ENCODE measurements around the gene BYSL. TPM values are rescaled to one million over a fixed set of nuclear protein-coding genes. Genes with fewer than 3 reads are reported as not detected.

The BYSL gene
- total RNA-seq, 4 donors from 2014 or later, result 4.1 to 12.2 (median 7.7) TPM

GRCh38 chr6:41960028-41960427 lies 38.7 kb downstream of the BYSL start:
- TF ChIP-seq POLR2A (IDR thresholded peaks at IDR 0.05), result no peak
- no peak for TF ChIP-seq CTCF (IDR thresholded peaks at IDR 0.05)
- no peak for DNase-seq (ENCODE audit: low spot score in 2 of 2)
- no peak overlapping the region for H3K4me3 ChIP-seq (ENCODE audit: low read depth, poor library complexity, severe bottlenecking)
- WGBS, 2 donors, result 89 to 91% methylated on average over 4 of the region's 4 CpGs
- intact Hi-C loops (cut with DNase I; ENCODE audit: low total_unique reads), result no loop called here

GRCh38 chr6:41963371-41963770 lies 42.1 kb downstream of the BYSL start:
- H3K4me3 ChIP-seq (ENCODE audit: low read depth, poor library complexity, severe bottlenecking), result no peak overlapping the region
- no peak for TF ChIP-seq POLR2A (IDR thresholded peaks at IDR 0.05)
- no peak for TF ChIP-seq CTCF (IDR thresholded peaks at IDR 0.05)
- intact Hi-C loops (cut with DNase I; ENCODE audit: low total_unique reads), result no loop called here
- peak in 1 of 2 donors; percentile 8 for DNase-seq (ENCODE audit: low spot score in 2 of 2)
- WGBS, 2 donors, result 63 to 71% methylated on average over 1 of the region's 1 CpG

GRCh38 chr6:41964201-41964887 lies 43.0 kb downstream of the BYSL start:
- TF ChIP-seq CTCF (IDR thresholded peaks at IDR 0.05) (no peak), POLR2A (IDR thresholded peaks at IDR 0.05) (no peak)
- intact Hi-C loops (cut with DNase I; ENCODE audit: low total_unique reads), result no loop called here
- no peak overlapping the region for H3K4me3 ChIP-seq (ENCODE audit: low read depth, poor library complexity, severe bottlenecking)
- DNase-seq (ENCODE audit: low spot score in 2 of 2), result peak in 1 of 2 donors; percentile 49
- 78 to 83% methylated on average over 2 of the region's 2 CpGs for WGBS, 2 donors

- TF ChIP-seq POLR2A (IDR thresholded peaks at IDR 0.05) (no peak), CTCF (IDR thresholded peaks at IDR 0.05) (no peak)
- peak in 1 of 2 donors; percentile 23 for DNase-seq (ENCODE audit: low spot score in 2 of 2)
- intact Hi-C loops (cut with DNase I; ENCODE audit: low total_unique reads), result no loop called here
- WGBS, 2 donors, result 69 to 79% methylated on average over 11 of the region's 11 CpGs
- no peak overlapping the region for H3K4me3 ChIP-seq (ENCODE audit: low read depth, poor library complexity, severe bottlenecking)
Observed at GRCh38 chr6:41965429-41966213, 44.3 kb downstream of the BYSL start.

GRCh38 chr6:41966214-41966920 lies 45.1 kb downstream of the BYSL start:
- WGBS, 2 donors, result 71 to 92% methylated on average over 4 to 5 of the region's 5 CpGs
- DNase-seq (ENCODE audit: low spot score in 2 of 2), result peak in 1 of 2 donors; percentile 20
- intact Hi-C loops (cut with DNase I; ENCODE audit: low total_unique reads), result no loop called here
- H3K4me3 ChIP-seq (ENCODE audit: low read depth, poor library complexity, severe bottlenecking), result no peak overlapping the region
- TF ChIP-seq CTCF (IDR thresholded peaks at IDR 0.05), result no peak
- no peak for TF ChIP-seq POLR2A (IDR thresholded peaks at IDR 0.05)
